ENCODE results near the gene ISG20L2.

Gene ISG20L2

GRCh38 chr1:156740741-156741480 is 12.3 kb upstream of the ISG20L2 start, which contains the start of gene MRPL24:
Gene MRPL24, minus strand, starts transcription at chr1:156741088. Its CDS starts 2,384 bp downstream, at chr1:156738704.
- DNase-seq (ENCODE audit: low spot score), result peak; percentile 99

GRCh38 chr1:156740237-156740740 is 11.7 kb upstream of the ISG20L2 start:
- no peak for DNase-seq (ENCODE audit: low spot score)

- DNase-seq (ENCODE audit: low spot score), result no peak
Measured at GRCh38 chr1:156738916-156739315, 10.3 kb upstream of the ISG20L2 start.

- DNase-seq (ENCODE audit: low spot score), result no peak
Measured at GRCh38 chr1:156738407-156738806, 9.8 kb upstream of the ISG20L2 start.

- DNase-seq (ENCODE audit: low spot score), result no peak
Measured at GRCh38 chr1:156733989-156734584, 5.5 kb upstream of the ISG20L2 start.

GRCh38 chr1:156727926-156728598 is 504 bp downstream of the ISG20L2 start, which contains the start of gene METTL25B:
Gene METTL25B, plus strand, starts transcription at chr1:156728469. Its CDS starts 636 bp downstream, at chr1:156729105.
- peak; percentile 62 for DNase-seq (ENCODE audit: low spot score)

- DNase-seq (ENCODE audit: low spot score), result no peak
Measured at GRCh38 chr1:156727492-156727891, 1.1 kb downstream of the ISG20L2 start.

- peak; percentile 61 for DNase-seq (ENCODE audit: low spot score)
Measured at GRCh38 chr1:156726549-156727226, 1.9 kb downstream of the ISG20L2 start.

- peak; percentile 78 for DNase-seq (ENCODE audit: low spot score)
Measured at GRCh38 chr1:156725683-156726280, 2.8 kb downstream of the ISG20L2 start.

GRCh38 chr1:156721535-156721934 is 7.0 kb downstream of the ISG20L2 start:
- DNase-seq (ENCODE audit: low spot score), result no peak

- DNase-seq (ENCODE audit: low spot score), result no peak
Measured at GRCh38 chr1:156721131-156721530, 7.4 kb downstream of the ISG20L2 start.

- no peak for DNase-seq (ENCODE audit: low spot score)
Measured at GRCh38 chr1:156717351-156717750, 11.2 kb downstream of the ISG20L2 start.

- no peak for DNase-seq (ENCODE audit: low spot score)
Measured at GRCh38 chr1:156714830-156715229, 13.7 kb downstream of the ISG20L2 start.

- no peak for DNase-seq (ENCODE audit: low spot score)
Measured at GRCh38 chr1:156712626-156713025, 15.9 kb downstream of the ISG20L2 start.

- DNase-seq (ENCODE audit: low spot score), result no peak
Measured at GRCh38 chr1:156711011-156711817, 17.4 kb downstream of the ISG20L2 start.

GRCh38 chr1:156709757-156710489 is 18.6 kb downstream of the ISG20L2 start:
- no peak for DNase-seq (ENCODE audit: low spot score)

GRCh38 chr1:156709031-156709430 is 19.5 kb downstream of the ISG20L2 start:
- no peak for DNase-seq (ENCODE audit: low spot score)

GRCh38 chr1:156708218-156708661 is 20.3 kb downstream of the ISG20L2 start:
- DNase-seq (ENCODE audit: low spot score), result no peak

GRCh38 chr1:156707417-156708217 is 20.9 kb downstream of the ISG20L2 start:
- DNase-seq (ENCODE audit: low spot score), result no peak
